Measurements from ENCODE around the gene SLCO4A1.

SLCO4A1 gene

GRCh38 chr20:62688083-62688482 lies 45.8 kb downstream of the SLCO4A1 start:
- DNase-seq (ENCODE audit: low read depth) = no peak

- no peak for DNase-seq (ENCODE audit: low read depth)
Measured at GRCh38 chr20:62688855-62689460, 46.7 kb downstream of the SLCO4A1 start.

- DNase-seq (ENCODE audit: low read depth) = no peak
Measured at GRCh38 chr20:62689861-62690260, 47.6 kb downstream of the SLCO4A1 start.

GRCh38 chr20:62690261-62690820 lies 48.0 kb downstream of the SLCO4A1 start:
- DNase-seq (ENCODE audit: low read depth) = no peak

GRCh38 chr20:62691487-62691886 lies 49.2 kb downstream of the SLCO4A1 start:
- DNase-seq (ENCODE audit: low read depth) = no peak

- DNase-seq (ENCODE audit: low read depth) = no peak
Measured at GRCh38 chr20:62692176-62692575, 49.9 kb downstream of the SLCO4A1 start.

GRCh38 chr20:62692801-62693523 lies 50.7 kb downstream of the SLCO4A1 start:
- no peak for DNase-seq (ENCODE audit: low read depth)

GRCh38 chr20:62693524-62693922 lies 51.2 kb downstream of the SLCO4A1 start:
- no peak for DNase-seq (ENCODE audit: low read depth)

GRCh38 chr20:62694106-62694505 lies 51.8 kb downstream of the SLCO4A1 start:
- no peak for DNase-seq (ENCODE audit: low read depth)

- DNase-seq (ENCODE audit: low read depth) = no peak
Measured at GRCh38 chr20:62694868-62695267, 52.6 kb downstream of the SLCO4A1 start.

- DNase-seq (ENCODE audit: low read depth) = no peak
Measured at GRCh38 chr20:62695448-62696414, 53.4 kb downstream of the SLCO4A1 start.

- no peak for DNase-seq (ENCODE audit: low read depth)
Measured at GRCh38 chr20:62696434-62696957, 54.2 kb downstream of the SLCO4A1 start.

GRCh38 chr20:62696989-62697388 lies 54.7 kb downstream of the SLCO4A1 start:
- DNase-seq (ENCODE audit: low read depth) = no peak

- DNase-seq (ENCODE audit: low read depth) = no peak
Measured at GRCh38 chr20:62697468-62697912, 55.2 kb downstream of the SLCO4A1 start.

- no peak for DNase-seq (ENCODE audit: low read depth)
Measured at GRCh38 chr20:62698231-62698630, 55.9 kb downstream of the SLCO4A1 start.

GRCh38 chr20:62699296-62699695 lies 57.0 kb downstream of the SLCO4A1 start:
- no peak for DNase-seq (ENCODE audit: low read depth)

GRCh38 chr20:62699741-62700140 lies 57.4 kb downstream of the SLCO4A1 start:
- DNase-seq (ENCODE audit: low read depth) = no peak

- no peak for DNase-seq (ENCODE audit: low read depth)
Measured at GRCh38 chr20:62700261-62700930, 58.1 kb downstream of the SLCO4A1 start.

GRCh38 chr20:62701161-62702012 lies 59.1 kb downstream of the SLCO4A1 start:
- DNase-seq (ENCODE audit: low read depth) = no peak

GRCh38 chr20:62702013-62702300 lies 59.7 kb downstream of the SLCO4A1 start:
- DNase-seq (ENCODE audit: low read depth) = no peak
